Measurements from ENCODE around the gene HAUS3.
A peak's percentile ranks its signal among the peaks of the same experiment; 100 is the strongest.
"Not testable (repeated sequence)": the region's sequence is repeated elsewhere in the genome, so short reads cannot be mapped to it uniquely, and the experiment has no call there.

The HAUS3 gene

DNA sequence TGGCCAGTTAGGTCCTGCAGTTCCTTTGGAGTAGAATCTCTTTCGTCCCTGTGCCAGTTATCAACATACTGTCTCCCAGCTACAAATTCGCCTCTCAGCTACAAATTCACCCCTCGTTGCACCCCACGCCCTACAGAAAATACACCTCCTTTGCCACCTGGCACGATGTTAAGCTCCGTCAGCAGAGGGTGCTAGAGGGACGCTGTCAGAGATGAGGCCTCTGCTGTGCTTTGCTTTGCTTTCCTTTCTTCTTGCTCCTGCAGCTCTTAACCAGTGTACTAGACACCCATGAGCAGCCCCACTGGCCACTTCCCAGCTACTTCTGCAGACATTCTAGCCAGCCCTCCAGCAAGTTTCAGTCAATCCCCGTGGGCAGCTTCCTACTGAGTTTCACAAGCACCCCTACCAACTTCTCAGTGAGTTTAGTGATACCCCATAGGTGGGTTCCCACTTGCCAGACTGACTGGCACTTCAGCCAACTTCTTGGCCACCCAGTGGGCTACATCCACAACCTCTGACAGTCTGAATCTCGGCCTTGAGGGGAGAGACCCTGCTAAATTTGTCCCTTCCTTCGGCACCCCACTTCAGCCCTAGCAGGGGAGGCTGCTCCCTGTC lies 21.8 kb downstream of the HAUS3 start:
- DNase-seq (ENCODE audit: low read depth): peak; percentile 63

DNA sequence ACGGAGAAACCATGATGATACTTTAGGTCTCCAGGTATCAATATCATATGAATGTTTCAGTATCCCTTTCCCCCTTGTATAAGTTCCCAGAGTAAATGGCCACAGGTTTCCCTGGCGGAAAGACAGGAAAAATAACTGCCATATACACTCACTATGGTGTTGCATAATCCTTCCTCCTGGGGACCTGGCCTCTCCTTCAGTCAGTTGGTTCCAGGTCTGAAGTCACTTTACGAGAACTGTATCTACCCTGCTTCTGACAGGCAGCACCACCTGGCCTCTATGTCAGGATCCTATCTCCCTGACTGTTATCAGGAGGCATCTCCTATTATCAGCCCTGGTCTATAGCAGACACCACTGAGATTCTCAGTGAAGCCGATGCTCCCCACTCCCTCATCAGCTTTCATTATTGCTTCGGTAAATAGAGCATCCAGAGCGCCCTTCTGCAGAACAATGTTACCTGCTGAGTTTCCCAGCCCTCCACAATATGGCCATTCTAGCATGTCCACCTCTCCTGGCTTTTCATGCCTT lies 22.6 kb downstream of the HAUS3 start:
- DNase-seq (ENCODE audit: low read depth): no peak

- DNase-seq (ENCODE audit: low read depth): no peak
Measured at GRCh38 chr4:2218436-2218835, 23.5 kb downstream of the HAUS3 start.

GRCh38 chr4:2217726-2218125 lies 24.2 kb downstream of the HAUS3 start:
- DNase-seq (ENCODE audit: low read depth): peak; percentile 38

DNA sequence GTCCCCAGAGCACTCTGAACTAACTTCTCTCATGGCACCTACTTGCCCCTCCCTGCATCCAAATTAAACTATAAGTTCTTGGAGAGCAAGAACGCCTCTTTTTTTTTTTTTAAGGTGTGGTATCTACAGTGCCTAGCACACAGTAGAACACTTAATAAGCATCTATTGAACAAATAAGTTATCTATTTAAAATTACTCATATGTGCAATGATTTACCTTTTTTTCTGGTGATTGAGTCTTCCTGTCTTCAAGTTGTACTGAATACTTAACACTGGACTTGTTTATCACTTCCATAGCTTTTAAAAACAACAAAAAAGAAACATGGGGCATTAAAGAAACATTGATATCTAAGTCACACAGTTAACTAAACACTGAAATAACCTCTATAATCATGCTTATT lies 29.1 kb downstream of the HAUS3 start:
- no peak for DNase-seq (ENCODE audit: low read depth)

GRCh38 chr4:2202789-2203188 lies 39.1 kb downstream of the HAUS3 start:
- not testable (repeated sequence) for DNase-seq (ENCODE audit: low read depth)

DNA sequence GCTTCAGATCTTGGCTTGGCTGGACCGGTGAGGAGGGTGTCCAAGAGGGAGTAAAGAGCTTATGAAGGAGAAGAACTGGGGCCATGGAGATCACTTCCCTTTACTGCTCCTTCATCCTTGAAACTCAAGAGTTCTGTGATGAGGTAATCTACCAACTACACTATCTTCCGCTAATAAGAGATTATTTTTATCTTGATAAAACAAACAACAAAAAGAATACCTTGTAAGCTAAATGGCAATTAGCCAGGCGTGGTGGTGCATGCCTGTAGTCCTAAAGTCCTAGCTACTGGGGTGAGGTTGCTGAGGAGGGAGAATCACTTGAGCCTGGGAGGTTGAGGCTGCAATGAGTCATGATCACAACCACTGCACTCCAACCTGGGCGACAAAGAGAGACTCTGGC lies 47.4 kb downstream of the HAUS3 start:
- DNase-seq (ENCODE audit: low read depth): peak; percentile 21

- no peak for DNase-seq (ENCODE audit: low read depth)
Measured at GRCh38 chr4:2193326-2193725, 48.6 kb downstream of the HAUS3 start.

DNA sequence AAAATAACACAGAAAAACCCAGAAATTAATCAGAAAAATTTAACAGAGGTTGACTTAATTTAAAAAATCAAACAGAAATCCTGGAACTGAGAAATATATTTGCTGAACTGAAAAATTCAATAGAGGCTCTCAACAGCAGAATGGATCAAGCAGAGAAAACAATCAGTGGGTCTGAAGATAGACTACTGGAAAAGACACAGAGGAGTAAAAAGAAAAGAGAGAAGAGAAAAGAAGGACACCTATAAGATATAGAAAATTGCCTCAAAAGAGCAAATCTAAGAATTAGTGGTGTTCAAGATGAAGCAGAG lies 55.1 kb downstream of the HAUS3 start:
- DNase-seq (ENCODE audit: low read depth): no peak

- peak; percentile 30 for DNase-seq (ENCODE audit: low read depth)
Measured at GRCh38 chr4:2186133-2186864, 55.6 kb downstream of the HAUS3 start.

DNA sequence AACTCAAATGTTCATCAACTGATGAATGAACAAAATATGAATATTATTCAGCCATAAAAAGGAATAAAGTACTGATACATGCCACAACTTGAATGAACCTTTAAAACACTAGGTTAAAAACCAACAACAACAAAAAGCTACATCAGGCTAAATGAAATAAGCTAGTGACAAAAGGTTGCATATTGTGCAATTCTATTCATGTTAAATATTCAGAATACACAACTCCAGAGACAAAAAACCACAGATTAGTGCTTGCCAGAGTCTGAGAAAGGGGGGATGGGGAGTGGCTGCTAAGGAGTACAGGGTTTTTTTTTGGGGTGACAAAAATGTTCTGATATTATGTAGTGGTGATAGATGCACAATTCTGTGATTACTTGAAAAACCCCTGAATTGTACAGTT lies 58.5 kb downstream of the HAUS3 start:
- DNase-seq (ENCODE audit: low read depth): peak; percentile 31

DNA sequence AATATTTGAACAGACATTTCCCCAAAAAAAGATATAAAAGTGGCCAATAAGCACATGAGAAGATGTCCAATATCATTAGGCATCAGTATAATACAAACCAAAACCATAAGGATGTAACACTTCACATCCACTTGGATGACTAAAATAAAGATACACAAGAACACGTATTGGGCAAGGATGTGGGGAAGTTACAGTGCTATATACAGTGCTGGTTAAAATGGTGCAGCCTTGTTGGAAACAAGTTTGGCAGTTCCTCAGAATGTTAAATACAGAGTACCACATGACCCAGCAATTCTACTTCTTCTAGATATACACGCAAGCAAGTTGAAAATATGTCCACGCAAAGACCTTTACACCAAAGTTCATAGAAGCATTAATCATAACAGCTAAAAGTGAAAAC lies 58.9 kb downstream of the HAUS3 start:
- DNase-seq (ENCODE audit: low read depth): peak; percentile 18

DNA sequence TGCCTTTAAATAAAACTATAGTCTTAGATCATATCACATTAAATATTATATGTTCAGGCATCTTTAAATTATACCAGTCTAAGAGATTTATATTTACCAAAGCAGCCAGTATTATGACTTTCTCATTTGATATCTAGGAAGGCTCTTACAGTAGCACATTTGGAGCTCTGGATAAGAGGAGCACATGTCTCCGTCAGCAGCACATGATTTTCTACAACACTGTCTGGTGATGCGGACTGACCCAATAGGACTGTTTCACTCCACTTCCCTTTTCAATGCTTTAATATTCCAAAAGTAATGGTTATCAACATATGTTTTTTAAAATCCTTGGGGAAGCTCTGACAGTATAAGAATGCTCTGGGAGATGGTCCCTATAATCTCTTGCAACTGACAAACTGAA lies 61.5 kb downstream of the HAUS3 start:
- DNase-seq (ENCODE audit: low read depth): no peak

DNA sequence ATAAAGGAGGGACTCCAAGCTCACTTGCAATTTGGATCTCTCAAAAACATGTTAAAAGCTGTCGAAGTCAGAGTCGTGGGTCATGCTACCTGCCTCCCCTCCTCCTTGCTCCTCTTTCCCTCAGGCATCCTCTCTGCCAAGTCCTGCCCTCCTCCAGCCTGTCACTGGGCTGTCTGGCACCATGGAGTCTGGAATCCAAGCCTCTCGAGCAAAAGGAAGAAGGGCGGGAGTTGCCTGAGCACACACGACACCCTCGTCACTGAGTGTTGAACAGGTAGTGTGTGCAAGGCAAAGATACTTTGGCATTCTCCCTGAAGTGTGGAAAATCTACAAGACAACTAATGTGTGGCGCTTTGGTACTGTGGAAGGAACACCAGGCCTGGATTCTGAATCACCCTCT lies 62.2 kb downstream of the HAUS3 start:
- DNase-seq (ENCODE audit: low read depth): no peak

DNA sequence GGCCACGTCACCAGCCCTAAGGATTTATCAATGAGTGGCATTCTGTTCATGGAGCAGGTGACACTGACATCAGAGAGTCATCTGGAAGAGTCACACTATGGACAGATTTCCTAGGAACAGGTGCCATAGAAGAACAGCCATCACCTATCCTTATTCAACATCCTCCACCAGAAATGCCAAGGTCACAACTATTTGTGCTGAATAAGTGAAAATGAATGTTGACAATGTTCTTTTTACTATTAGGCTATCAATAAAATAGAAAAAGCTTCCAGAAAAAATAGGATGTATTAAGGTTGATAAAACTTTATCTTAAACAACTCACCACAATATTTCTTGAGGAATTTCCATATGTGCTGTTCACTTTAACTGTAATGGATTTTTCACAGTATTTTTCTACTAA lies 62.9 kb downstream of the HAUS3 start:
- no peak for DNase-seq (ENCODE audit: low read depth)
